Activated T-cell treated with anti-CD3 and anti-CD28 coated beads for 48 hours (primary cell): ENCODE measurements around the gene ZNF644.
"Not testable (repeated sequence)": the region's sequence is repeated elsewhere in the genome, so short reads cannot be mapped to it uniquely, and the experiment has no call there.

Experiments
- DNase-seq: peaks from one replicate; pipeline ENCODE4 v3.0.0-alpha.2; 2020; ENCODE audit warnings: low read depth

The ZNF644 gene

GRCh38 chr1:90925928-90926869, 95.6 kb downstream of the ZNF644 start:
- no peak for DNase-seq

- no peak for DNase-seq
These were observed 96.9 kb downstream of the ZNF644 start for GRCh38 chr1:90924982-90925381.

- DNase-seq: no peak
These were observed 98.8 kb downstream of the ZNF644 start for GRCh38 chr1:90922996-90923395.

GRCh38 chr1:90922202-90922601, 99.6 kb downstream of the ZNF644 start:
- DNase-seq: no peak

GRCh38 chr1:90919900-90920299, 101.9 kb downstream of the ZNF644 start:
- no peak for DNase-seq

GRCh38 chr1:90919190-90919719, 102.6 kb downstream of the ZNF644 start:
- no peak for DNase-seq

- no peak for DNase-seq
These were observed 110.5 kb downstream of the ZNF644 start for GRCh38 chr1:90911353-90911752.

GRCh38 chr1:90902672-90903071, 119.2 kb downstream of the ZNF644 start:
- DNase-seq: no peak

GRCh38 chr1:90899263-90899662, 122.6 kb downstream of the ZNF644 start:
- no peak for DNase-seq

- DNase-seq: not testable (repeated sequence)
These were observed 128.2 kb downstream of the ZNF644 start for GRCh38 chr1:90893679-90894078.

- not testable (repeated sequence) for DNase-seq
These were observed 129.0 kb downstream of the ZNF644 start for GRCh38 chr1:90892884-90893283.

GRCh38 chr1:90892196-90892595, 129.6 kb downstream of the ZNF644 start:
- not testable (repeated sequence) for DNase-seq

GRCh38 chr1:90891756-90892155, 130.1 kb downstream of the ZNF644 start:
- not testable (repeated sequence) for DNase-seq

- DNase-seq: no peak
These were observed 139.6 kb downstream of the ZNF644 start for GRCh38 chr1:90882221-90882620.

GRCh38 chr1:90881034-90881433, 140.8 kb downstream of the ZNF644 start:
- DNase-seq: no peak

GRCh38 chr1:90879281-90879680, 142.6 kb downstream of the ZNF644 start:
- no peak for DNase-seq

- no peak for DNase-seq
These were observed 145.7 kb downstream of the ZNF644 start for GRCh38 chr1:90876101-90876500.
